ENCODE data around the gene HTR1D. TPM values are rescaled to one million over a fixed set of nuclear protein-coding genes. Genes with fewer than 3 reads are reported as not detected.

The HTR1D gene
- polyA plus RNA-seq, 4 donors, result 0.21 to 11.3 (median 6.2) TPM

DNA sequence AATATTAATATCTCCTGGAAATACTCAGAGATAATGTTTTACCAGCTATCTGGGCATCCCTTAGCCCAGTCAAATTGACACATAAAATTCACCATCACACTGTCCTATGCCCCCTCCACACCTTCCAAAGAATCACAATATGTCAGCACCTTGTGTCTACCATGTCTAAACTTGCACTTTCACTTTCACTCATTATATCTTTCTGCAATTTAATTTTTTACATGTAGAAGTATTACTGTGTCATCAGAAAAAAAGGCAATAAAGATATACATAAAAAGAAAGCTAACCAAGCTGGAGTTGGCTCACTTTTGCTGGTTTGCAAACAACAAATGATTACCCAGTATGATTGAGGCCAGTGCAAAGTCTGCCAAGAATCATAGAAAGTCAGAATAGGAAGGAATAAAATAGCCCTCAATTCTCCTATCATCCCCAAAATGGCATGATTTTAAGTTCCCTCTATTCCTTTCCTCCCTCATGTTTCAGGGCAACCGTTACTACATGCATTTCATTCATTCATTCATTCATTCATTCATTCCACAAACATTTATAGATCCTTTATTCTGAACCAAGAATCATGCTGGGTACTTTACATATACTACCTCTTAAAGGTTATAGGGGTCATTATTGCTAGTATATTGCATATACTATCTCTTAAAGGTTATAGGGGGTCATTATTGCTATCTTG is 42.7 kb downstream of the HTR1D start:
- DNase-seq (peak; percentile 43 to 87), FAIRE-seq (no peak)
- peaks cover 0 to 14% (median 3%) of the 10 kb centered on the region in 3 donors for H3K4me1 ChIP-seq (ENCODE audit: control insufficient read depth in 3 of 3, insufficient read depth in 2 of 3, low read depth in 1 of 3, low read length in 2 of 3)
- H3K27ac ChIP-seq (ENCODE audit: low read depth in 1 of 3, low read length in 2 of 3), result no peak overlapping the region
- no peak overlapping the region for H3K4me3 ChIP-seq (ENCODE audit: low read depth in 1 of 3, low read length in 3 of 3)
- WGBS, 3 donors, result 14 to 42% (median 33%) methylated on average over 1 of the region's 1 CpG
- peaks cover 0 to 11% (median 0%) of the 10 kb centered on the region in 3 donors for H3K27me3 ChIP-seq (ENCODE audit: control insufficient read depth in 3 of 3, insufficient read depth in 3 of 3, low read length in 3 of 3)
- H3K9me3 ChIP-seq (ENCODE audit: control insufficient read depth in 2 of 2, insufficient read depth in 1 of 2, low read depth in 1 of 2, low read length in 1 of 2), result peaks cover 0 to 6% of the 10 kb centered on the region in 2 donors
- H3K36me3 ChIP-seq (ENCODE audit: control insufficient read depth in 3 of 3, insufficient read depth in 2 of 3, low read depth in 1 of 3, low read length in 3 of 3), result no peaks in the 10 kb centered on the region

DNA sequence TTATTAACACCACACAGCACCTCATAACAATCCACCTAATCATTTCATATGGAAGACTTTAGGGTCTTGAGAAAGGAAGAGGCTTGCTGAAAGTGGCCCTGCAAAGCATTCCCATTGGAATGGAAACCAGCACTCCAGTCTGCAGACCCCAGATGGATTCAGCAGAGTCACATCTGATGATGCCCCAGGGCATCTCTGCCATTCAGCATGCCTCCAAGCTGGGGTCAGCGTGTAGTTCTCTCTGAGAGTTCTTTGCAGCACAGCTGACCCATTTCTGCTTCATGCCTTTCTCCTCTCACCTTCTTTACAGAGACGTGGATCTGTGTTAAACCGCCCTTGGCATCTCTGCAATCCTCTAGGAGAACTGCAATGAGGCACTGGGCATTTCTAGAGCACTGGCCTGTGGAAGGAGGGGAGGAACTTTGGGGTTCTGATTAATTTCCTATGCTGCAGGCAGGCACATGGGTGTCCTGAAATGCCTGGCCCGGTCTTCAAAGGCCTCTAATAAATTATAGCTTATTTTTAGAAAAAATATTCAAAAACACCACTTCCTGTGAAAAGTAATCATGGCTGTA is 46.0 kb downstream of the HTR1D start:
- Histone ChIP-seq H3K27me3 (ENCODE audit: control insufficient read depth in 3 of 3, insufficient read depth in 3 of 3, low read length in 3 of 3) (no peaks in the 10 kb centered on the region), H3K4me1 (ENCODE audit: control insufficient read depth in 3 of 3, insufficient read depth in 2 of 3, low read depth in 1 of 3, low read length in 2 of 3) (peaks cover 0 to 18% (median 3%) of the 10 kb centered on the region in 3 donors), H3K27ac (ENCODE audit: low read depth in 1 of 3, low read length in 2 of 3) (no peak overlapping the region), H3K9me3 (ENCODE audit: control insufficient read depth in 2 of 2, insufficient read depth in 1 of 2, low read depth in 1 of 2, low read length in 1 of 2) (peaks cover 0 to 10% of the 10 kb centered on the region in 2 donors), H3K36me3 (ENCODE audit: control insufficient read depth in 3 of 3, insufficient read depth in 2 of 3, low read depth in 1 of 3, low read length in 3 of 3) (no peaks in the 10 kb centered on the region), H3K4me3 (ENCODE audit: low read depth in 1 of 3, low read length in 3 of 3) (no peak overlapping the region)
- DNase-seq (no peak), FAIRE-seq (no peak)
- 56 to 76% (median 76%) methylated on average over 4 of the region's 4 CpGs for WGBS, 3 donors

DNA sequence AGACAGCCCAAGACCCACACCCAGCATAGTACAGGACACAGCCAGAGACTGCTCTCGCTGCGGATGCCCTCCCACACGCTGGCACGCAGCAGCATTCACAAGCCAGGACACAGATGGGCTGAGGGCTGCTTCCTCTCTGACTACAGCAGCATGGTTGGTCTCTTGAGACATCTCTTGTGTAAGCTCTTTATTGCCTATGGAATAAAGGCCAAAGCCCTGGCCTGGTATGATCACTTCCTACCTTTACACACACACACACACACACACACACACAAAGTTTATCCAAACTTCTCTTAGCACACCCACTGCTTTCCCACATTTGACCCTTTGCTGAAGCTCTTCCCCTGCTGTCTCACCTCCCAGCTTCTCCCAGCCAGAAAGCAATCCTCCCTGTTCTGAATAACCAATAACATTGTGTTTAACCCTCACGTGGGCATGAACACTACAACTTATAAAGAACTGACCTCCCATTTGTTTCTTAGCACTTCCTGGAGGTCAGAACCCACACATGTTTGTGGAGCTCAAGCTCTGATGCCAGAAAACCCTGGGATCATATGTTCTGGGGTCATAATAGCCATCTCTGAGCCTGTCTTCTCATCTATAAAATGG is 47.5 kb downstream of the HTR1D start:
- H3K27ac ChIP-seq (ENCODE audit: low read depth in 1 of 3, low read length in 2 of 3), result peak overlapping the region in 2 of 3 donors; percentile 61 to 96
- 53 to 79% (median 53%) methylated on average over 5 of the region's 5 CpGs for WGBS, 3 donors
- H3K4me1 ChIP-seq (ENCODE audit: control insufficient read depth in 3 of 3, insufficient read depth in 2 of 3, low read depth in 1 of 3, low read length in 2 of 3), result peaks cover 0 to 24% (median 0%) of the 10 kb centered on the region in 3 donors
- no peaks in the 10 kb centered on the region for H3K27me3 ChIP-seq (ENCODE audit: control insufficient read depth in 3 of 3, insufficient read depth in 3 of 3, low read length in 3 of 3)
- peaks cover 0 to 10% of the 10 kb centered on the region in 2 donors for H3K9me3 ChIP-seq (ENCODE audit: control insufficient read depth in 2 of 2, insufficient read depth in 1 of 2, low read depth in 1 of 2, low read length in 1 of 2)
- peak overlapping the region in 1 of 3 donors; percentile 2 for H3K4me3 ChIP-seq (ENCODE audit: low read depth in 1 of 3, low read length in 3 of 3)
- DNase-seq (peak; percentile 36 to 68), FAIRE-seq (no peak)
- no peaks in the 10 kb centered on the region for H3K36me3 ChIP-seq (ENCODE audit: control insufficient read depth in 3 of 3, insufficient read depth in 2 of 3, low read depth in 1 of 3, low read length in 3 of 3)

DNA sequence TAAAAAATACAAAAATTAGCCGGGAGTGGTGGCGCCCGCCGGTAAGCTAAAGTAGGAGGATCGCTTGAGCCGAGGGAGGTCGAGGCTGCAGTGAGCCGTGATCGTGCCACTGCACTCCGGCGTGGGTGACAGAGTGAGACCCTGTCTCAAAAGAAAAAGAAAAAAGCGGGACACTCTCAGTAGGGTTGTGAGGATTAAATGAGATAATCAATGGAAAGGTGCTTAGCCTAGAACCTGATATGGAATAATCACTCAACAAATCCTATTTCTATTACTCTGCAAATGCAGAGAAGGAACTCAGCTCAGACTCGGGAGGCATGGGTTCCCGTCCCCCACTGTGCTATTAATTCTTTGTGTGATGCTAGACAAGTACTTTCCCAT is 48.1 kb downstream of the HTR1D start:
- DNase-seq, result no peak
- WGBS, 3 donors, result 49 to 56% (median 54%) methylated on average over 14 of the region's 14 CpGs
- peak overlapping the region; percentile 37 to 96 (median 61) for H3K27ac ChIP-seq (ENCODE audit: low read depth in 1 of 3, low read length in 2 of 3)
- H3K9me3 ChIP-seq (ENCODE audit: control insufficient read depth in 2 of 2, insufficient read depth in 1 of 2, low read depth in 1 of 2, low read length in 1 of 2), result peaks cover 0 to 6% of the 10 kb centered on the region in 2 donors
- FAIRE-seq, result no peak
- peaks cover 0 to 24% (median 0%) of the 10 kb centered on the region in 3 donors for H3K4me1 ChIP-seq (ENCODE audit: control insufficient read depth in 3 of 3, insufficient read depth in 2 of 3, low read depth in 1 of 3, low read length in 2 of 3)
- peak overlapping the region in 2 of 3 donors; percentile 40 to 96 for H3K4me3 ChIP-seq (ENCODE audit: low read depth in 1 of 3, low read length in 3 of 3)
- no peaks in the 10 kb centered on the region for H3K27me3 ChIP-seq (ENCODE audit: control insufficient read depth in 3 of 3, insufficient read depth in 3 of 3, low read length in 3 of 3)
- no peaks in the 10 kb centered on the region for H3K36me3 ChIP-seq (ENCODE audit: control insufficient read depth in 3 of 3, insufficient read depth in 2 of 3, low read depth in 1 of 3, low read length in 3 of 3)

DNA sequence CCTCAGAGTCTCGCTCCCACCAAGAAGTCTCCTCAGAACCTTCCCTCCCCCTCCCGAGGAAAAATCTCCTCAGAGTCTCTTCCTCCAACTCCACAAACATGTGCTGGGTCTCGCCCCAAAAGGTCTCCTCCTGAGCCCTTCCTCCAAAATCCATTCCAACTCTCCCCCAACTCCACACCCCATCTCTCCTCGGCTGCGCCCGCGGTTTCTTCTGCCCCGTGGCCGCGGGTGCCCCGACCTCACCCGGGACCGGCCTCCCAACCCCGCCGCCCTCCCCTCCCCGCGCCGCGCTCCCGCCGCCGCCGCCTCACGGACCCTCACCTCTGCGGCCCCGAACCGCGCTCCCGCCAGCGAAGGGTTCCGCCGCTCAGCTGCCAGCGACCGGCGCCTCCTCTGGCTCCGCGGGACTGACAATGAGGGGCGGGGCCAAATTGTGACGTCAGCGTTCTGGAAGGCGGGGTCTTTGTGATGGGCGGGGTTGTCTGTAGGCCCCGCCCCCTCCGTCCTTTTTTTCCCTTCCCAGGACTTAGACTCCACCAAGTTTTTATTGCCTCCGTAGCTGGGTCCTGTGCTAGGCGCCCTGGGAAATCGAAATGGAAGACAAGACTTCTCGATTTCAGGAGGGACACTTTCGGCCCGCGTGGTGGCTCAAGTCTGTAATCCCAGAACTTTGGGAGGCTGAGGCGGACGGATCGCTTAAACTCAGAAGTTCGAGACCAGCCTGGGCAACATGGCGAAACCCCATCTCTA is 48.7 kb downstream of the HTR1D start, which contains the start of gene LUZP1:
LUZP1 (minus strand) TSS at position 412 of the 750 bp plus-strand sequence.
- 5 to 8% (median 5%) methylated on average over 55 to 56 of the region's 56 CpGs for WGBS, 3 donors
- H3K4me1 ChIP-seq (ENCODE audit: control insufficient read depth in 3 of 3, insufficient read depth in 2 of 3, low read depth in 1 of 3, low read length in 2 of 3), result peaks cover 0 to 26% (median under 1%) of the 10 kb centered on the region in 3 donors
- DNase-seq (peak; percentile 90 to 95), FAIRE-seq (no peak)
- H3K4me3 ChIP-seq (ENCODE audit: low read depth in 1 of 3, low read length in 3 of 3), result peak within 1 kb of the TSS; percentile 84 to 96 (median 87)
- peaks cover 0 to 3% of the 10 kb centered on the region in 2 donors for H3K9me3 ChIP-seq (ENCODE audit: control insufficient read depth in 2 of 2, insufficient read depth in 1 of 2, low read depth in 1 of 2, low read length in 1 of 2)
- H3K36me3 ChIP-seq (ENCODE audit: control insufficient read depth in 3 of 3, insufficient read depth in 2 of 3, low read depth in 1 of 3, low read length in 3 of 3), result no peaks in the 10 kb centered on the region
- peak within 1 kb of the TSS; percentile 91 to 97 (median 96) for H3K27ac ChIP-seq (ENCODE audit: low read depth in 1 of 3, low read length in 2 of 3)
- H3K27me3 ChIP-seq (ENCODE audit: control insufficient read depth in 3 of 3, insufficient read depth in 3 of 3, low read length in 3 of 3), result no peaks in the 10 kb centered on the region

DNA sequence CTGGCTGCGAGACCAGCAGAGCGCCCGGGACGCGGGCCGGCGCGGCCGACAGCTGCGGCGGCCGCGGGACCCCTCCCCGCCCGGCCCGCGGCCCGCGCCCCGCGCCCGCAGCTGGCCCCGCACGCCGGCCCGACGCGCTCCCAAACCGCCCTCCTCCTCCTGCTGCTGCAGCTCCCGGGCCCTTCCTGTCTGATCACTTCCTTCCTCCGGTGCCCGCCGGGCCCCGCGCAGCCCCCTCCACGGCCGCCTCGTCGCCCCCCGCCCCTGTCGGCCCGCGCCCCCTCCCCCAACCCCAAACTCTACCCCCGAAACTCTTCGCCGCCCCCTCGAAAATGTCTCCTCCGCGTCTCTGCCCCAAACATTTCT is 49.2 kb downstream of the HTR1D start:
- Histone ChIP-seq H3K9me3 (ENCODE audit: control insufficient read depth in 2 of 2, insufficient read depth in 1 of 2, low read depth in 1 of 2, low read length in 1 of 2) (peaks cover 0 to 3% of the 10 kb centered on the region in 2 donors), H3K27ac (ENCODE audit: low read depth in 1 of 3, low read length in 2 of 3) (peak overlapping the region; percentile 91 to 97 (median 96)), H3K36me3 (ENCODE audit: control insufficient read depth in 3 of 3, insufficient read depth in 2 of 3, low read depth in 1 of 3, low read length in 3 of 3) (no peaks in the 10 kb centered on the region), H3K4me3 (ENCODE audit: low read depth in 1 of 3, low read length in 3 of 3) (peak overlapping the region; percentile 84 to 96 (median 87)), H3K27me3 (ENCODE audit: control insufficient read depth in 3 of 3, insufficient read depth in 3 of 3, low read length in 3 of 3) (no peaks in the 10 kb centered on the region), H3K4me1 (ENCODE audit: control insufficient read depth in 3 of 3, insufficient read depth in 2 of 3, low read depth in 1 of 3, low read length in 2 of 3) (peaks cover 0 to 32% (median 2%) of the 10 kb centered on the region in 3 donors)
- DNase-seq (no peak), FAIRE-seq (no peak)
- 0 to 1% (median 1%) methylated on average over 17 to 49 of the region's 49 CpGs for WGBS, 3 donors

DNA sequence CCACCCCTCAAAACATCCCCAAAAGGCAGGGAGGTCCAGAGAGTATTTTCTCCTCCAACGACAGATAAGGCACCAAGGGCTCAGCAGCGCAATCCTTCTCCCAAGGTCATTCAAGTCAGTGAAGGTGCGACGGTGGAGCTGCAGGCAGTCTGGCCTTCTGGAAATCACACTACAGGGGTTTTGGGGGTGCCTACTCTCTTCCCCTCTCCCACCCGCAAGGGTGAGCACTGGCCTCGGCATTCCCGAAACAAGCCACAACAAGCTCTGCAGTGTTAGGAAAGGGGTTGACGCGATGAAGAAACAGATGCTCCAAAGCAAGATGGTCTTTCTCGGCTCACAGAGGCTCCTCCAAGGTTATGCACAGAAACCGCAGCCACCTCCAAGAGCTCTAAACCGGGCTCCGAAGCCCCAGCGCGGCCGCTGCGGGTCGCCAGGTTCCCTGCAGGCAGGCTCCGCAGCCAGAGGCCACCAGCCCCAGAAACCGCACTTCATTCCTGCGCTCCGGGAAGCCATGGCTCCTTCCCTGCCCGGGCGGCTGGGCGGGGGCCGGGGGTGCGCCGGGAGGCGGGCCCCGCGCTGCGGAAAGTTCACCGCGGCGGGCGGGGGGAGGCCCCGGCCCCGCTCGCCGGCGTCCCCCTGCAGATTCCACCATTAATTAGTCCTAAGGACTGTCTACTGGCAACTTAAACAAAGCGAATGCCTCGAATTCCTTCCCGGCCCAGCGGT is 49.8 kb downstream of the HTR1D start:
- H3K4me3 ChIP-seq (ENCODE audit: low read depth in 1 of 3, low read length in 3 of 3), result peak overlapping the region; percentile 84 to 96 (median 87)
- H3K9me3 ChIP-seq (ENCODE audit: control insufficient read depth in 2 of 2, insufficient read depth in 1 of 2, low read depth in 1 of 2, low read length in 1 of 2), result peaks cover 0 to 3% of the 10 kb centered on the region in 2 donors
- H3K36me3 ChIP-seq (ENCODE audit: control insufficient read depth in 3 of 3, insufficient read depth in 2 of 3, low read depth in 1 of 3, low read length in 3 of 3), result no peaks in the 10 kb centered on the region
- DNase-seq (peak; percentile 69 to 82), FAIRE-seq (no peak)
- H3K4me1 ChIP-seq (ENCODE audit: control insufficient read depth in 3 of 3, insufficient read depth in 2 of 3, low read depth in 1 of 3, low read length in 2 of 3), result peaks cover 0 to 32% (median 2%) of the 10 kb centered on the region in 3 donors
- no peaks in the 10 kb centered on the region for H3K27me3 ChIP-seq (ENCODE audit: control insufficient read depth in 3 of 3, insufficient read depth in 3 of 3, low read length in 3 of 3)
- H3K27ac ChIP-seq (ENCODE audit: low read depth in 1 of 3, low read length in 2 of 3), result peak overlapping the region; percentile 91 to 97 (median 96)
- WGBS, 3 donors, result 1 to 4% (median 2%) methylated on average over 31 to 45 of the region's 45 CpGs
